H1 (cell line): ENCODE measurements around the gene LCLAT1. TPM values are rescaled to one million over a fixed set of nuclear protein-coding genes. Genes with fewer than 3 reads are reported as not detected.

Source experiments
- CTCF ChIA-PET: fragments of 300-600 bp; sonication (Branson Sonifier 250); formaldehyde crosslinking; loops from one replicate; lab custom pipeline; 2021; ENCODE audit not compliant: partially characterized antibody; lab: Charles Lee
- POLR2A ChIA-PET: fragments of 300-600 bp; sonication (Branson Sonifier 250); formaldehyde crosslinking; loops from one replicate; lab custom pipeline; 2021; ENCODE audit warnings: inconsistent platforms; ENCODE audit not compliant: partially characterized antibody; lab: Charles Lee
- DNase-seq, 2 experiments: peaks; one replicate each; pipeline versions ENCODE4 v3.0.0 to v3.0.0-alpha.2; 2010 to 2022; ENCODE audit warnings: low spot score in 2 of 2, low read depth in 1 of 2, mixed read lengths in 1 of 2
- FAIRE-seq: peaks from 2 replicates; lab custom pipeline; 2011; peaks lifted over from hg19 to GRCh38; lab: Jason Lieb, UNC
- H2AFZ ChIP-seq: 2 replicates; pipeline ENCODE4 v1.8.1; 2012; ENCODE audit warnings: low read length, inconsistent platforms
- H2AK5ac ChIP-seq: 2 replicates; pipeline ENCODE4 v1.6.1; 2013; ENCODE audit warnings: low read depth, low read length
- H2BK120ac ChIP-seq: replicated peaks from 2 replicates; pipeline ENCODE3; 2013; ENCODE audit warnings: low read depth, low read length, inconsistent platforms
- H2BK12ac ChIP-seq: 2 replicates; pipeline ENCODE4 v1.6.1; 2013; ENCODE audit warnings: low read depth, low read length
- H2BK15ac ChIP-seq: 2 replicates; pipeline ENCODE4 v1.6.1; 2013; ENCODE audit warnings: low read length
- H2BK20ac ChIP-seq: 2 replicates; pipeline ENCODE4 v1.6.1; 2013; ENCODE audit warnings: low read length
- H2BK5ac ChIP-seq: 2 replicates; pipeline ENCODE4 v1.6.1; 2013; ENCODE audit warnings: low read depth, low read length
- H3K14ac ChIP-seq: 2 replicates; pipeline ENCODE4 v1.6.1; 2013; ENCODE audit warnings: inconsistent platforms; ENCODE audit not compliant: insufficient read length
- H3K18ac ChIP-seq: 2 replicates; pipeline ENCODE4 v1.6.1; 2013; ENCODE audit warnings: low read length; ENCODE audit errors: extremely low read depth
- H3K23ac ChIP-seq: 2 replicates; pipeline ENCODE4 v1.6.1; 2013; ENCODE audit warnings: inconsistent platforms; ENCODE audit not compliant: insufficient read length
- H3K23me2 ChIP-seq: 2 replicates; pipeline ENCODE4 v1.6.1; 2013; ENCODE audit warnings: low read depth, low read length
- H3K27ac ChIP-seq: 2 replicates; pipeline ENCODE4 v1.6.1; 2011; ENCODE audit warnings: low read depth, low read length, inconsistent platforms
- H3K27me3 ChIP-seq, 4 experiments: replicated peaks in 1 of 4; 1 replicate in 1 of 4; 2 replicates in 3 of 4; pipeline versions ENCODE4 v1.6.1 to v1.8.1; 2011 to 2013; ENCODE audit warnings: low read length in 3 of 4, mild to moderate bottlenecking in 3 of 4, inconsistent platforms in 2 of 4, mixed read lengths in 2 of 4, moderate library complexity in 1 of 4; ENCODE audit not compliant: control insufficient read depth in 3 of 4, insufficient read depth in 3 of 4; ENCODE audit errors: extremely low read depth in 1 of 4
- H3K36me3 ChIP-seq, 4 experiments: 2 replicates each; pipeline versions ENCODE4 v1.6.1 to v1.8.1; 2011 to 2013; ENCODE audit warnings: mild to moderate bottlenecking in 4 of 4, low read length in 3 of 4, moderate library complexity in 2 of 4, control low read depth in 1 of 4, inconsistent platforms in 1 of 4; ENCODE audit not compliant: insufficient read depth in 4 of 4, control insufficient read depth in 2 of 4
- H3K4ac ChIP-seq: replicated peaks from 2 replicates; pipeline ENCODE3; 2013; ENCODE audit warnings: low read length, low read depth, mixed read lengths, inconsistent platforms; ENCODE audit not compliant: insufficient read length
- H3K4me1 ChIP-seq, 4 experiments: replicated peaks in 1 of 4; 1 replicate in 1 of 4; 2 replicates in 3 of 4; pipeline versions ENCODE4 v1.6.1 to v1.8.1; 2011 to 2013; ENCODE audit warnings: low read length in 3 of 4, inconsistent platforms in 2 of 4, mixed read lengths in 1 of 4; ENCODE audit not compliant: insufficient read depth in 4 of 4, control insufficient read depth in 3 of 4
- H3K4me2 ChIP-seq, 2 experiments: 2 replicates each; pipeline versions ENCODE4 v1.6.1 to v1.8.1; 2011 to 2013; ENCODE audit warnings: low read depth in 2 of 2, low read length in 2 of 2, control low read depth in 1 of 2, inconsistent platforms in 1 of 2, mild to moderate bottlenecking in 1 of 2; ENCODE audit not compliant: insufficient read depth in 1 of 2
- H3K4me3 ChIP-seq, 4 experiments: fragments of 200-600, 300-600 bp in 1 of 4; sonication (generic), shearing (Covaris generic), sonication (Bioruptor Twin) in 1 of 4; 2 replicates each; pipeline versions ENCODE4 v1.5.1 to v1.8.1; 2011 to 2016; ENCODE audit warnings: low read length in 4 of 4, low read depth in 3 of 4, control low read depth in 2 of 4, inconsistent platforms in 2 of 4, mild to moderate bottlenecking in 2 of 4, mixed read lengths in 1 of 4, moderate library complexity in 1 of 4; ENCODE audit not compliant: insufficient read depth in 2 of 4; ENCODE audit errors: extremely low read depth in 1 of 4
- H3K56ac ChIP-seq: replicated peaks from 2 replicates; pipeline ENCODE3; 2013; ENCODE audit warnings: low read depth, mild to moderate bottlenecking, mixed read lengths, low read length, inconsistent platforms; ENCODE audit not compliant: insufficient read length
- H3K79me1 ChIP-seq: 2 replicates; pipeline ENCODE4 v1.6.1; 2013; ENCODE audit warnings: low read depth, low read length, control low read depth
- H3K79me2 ChIP-seq, 2 experiments: 2 replicates each; pipeline versions ENCODE4 v1.6.1 to v1.8.1; 2012 to 2013; ENCODE audit warnings: low read length in 2 of 2, mild to moderate bottlenecking in 2 of 2, inconsistent platforms in 1 of 2; ENCODE audit not compliant: insufficient read depth in 2 of 2, control insufficient read depth in 1 of 2
- H3K9ac ChIP-seq, 4 experiments: replicated peaks in 1 of 4; 1 replicate in 1 of 4; 2 replicates in 3 of 4; pipeline versions ENCODE4 v1.6.1 to v1.8.1; 2011 to 2013; ENCODE audit warnings: low read depth in 3 of 4, low read length in 3 of 4, control low read depth in 2 of 4, mild to moderate bottlenecking in 2 of 4, moderate library complexity in 2 of 4, inconsistent platforms in 1 of 4; ENCODE audit errors: extremely low read depth in 1 of 4
- H3K9me3 ChIP-seq, 2 experiments: 2 replicates each; pipeline versions ENCODE4 v1.6.1 to v1.8.1; 2012 to 2013; ENCODE audit warnings: mild to moderate bottlenecking in 2 of 2, moderate library complexity in 2 of 2, control low read depth in 1 of 2, inconsistent platforms in 1 of 2, low read depth in 1 of 2, low read length in 1 of 2, mixed read lengths in 1 of 2; ENCODE audit not compliant: insufficient read depth in 2 of 2
- H4K20me1 ChIP-seq, 2 experiments: replicated peaks in 1 of 2; 2 replicates each; pipeline versions ENCODE3 to v1.8.1; 2011 to 2013; ENCODE audit warnings: inconsistent platforms in 2 of 2, low read length in 2 of 2, mild to moderate bottlenecking in 1 of 2; ENCODE audit not compliant: insufficient read depth in 2 of 2, control insufficient read depth in 1 of 2
- H4K5ac ChIP-seq: 2 replicates; pipeline ENCODE4 v1.6.1; 2013; ENCODE audit warnings: low read length, low read depth, mixed read lengths, inconsistent platforms; ENCODE audit not compliant: insufficient read length
- H4K8ac ChIP-seq: 2 replicates; pipeline ENCODE4 v1.8.0; 2013; ENCODE audit warnings: mild to moderate bottlenecking, moderate library complexity, low read length, inconsistent platforms; ENCODE audit not compliant: insufficient read depth; ENCODE audit errors: extremely low read depth
- H4K91ac ChIP-seq: replicated peaks from 2 replicates; pipeline ENCODE3; 2013; ENCODE audit warnings: low read length, mixed read lengths, inconsistent platforms; ENCODE audit not compliant: insufficient read length
- ASH2L ChIP-seq: fragments of 200-600, 300-600 bp; sonication (generic); IDR thresholded peaks from one replicate; pipeline ENCODE4 v1.7.1; 2017; ENCODE audit warnings: low read length
- ATF3 ChIP-seq: IDR thresholded peaks from 2 replicates; pipeline ENCODE4 v1.6.1; 2011; ENCODE audit warnings: low read depth, mild to moderate bottlenecking, low read length; ENCODE audit not compliant: insufficient read depth
- CHD1 ChIP-seq: IDR thresholded peaks from 2 replicates; pipeline ENCODE4 v1.6.1; 2012; ENCODE audit warnings: low read depth, low read length, improper control_type of control experiment
- EZH2 ChIP-seq: fragments of 200-600 bp; sonication (generic); IDR thresholded peaks from 2 replicates; pipeline ENCODE4 v1.7.1; 2012; ENCODE audit warnings: low read depth, mild to moderate bottlenecking, moderate library complexity, low read length, inconsistent platforms; ENCODE audit not compliant: severe bottlenecking
- GABPA ChIP-seq: IDR thresholded peaks from 2 replicates; pipeline ENCODE4 v1.6.1; 2011; ENCODE audit warnings: mild to moderate bottlenecking, low read length, moderate library complexity, borderline replicate concordance; ENCODE audit not compliant: insufficient read depth
- NANOG ChIP-seq: IDR thresholded peaks from 2 replicates; pipeline ENCODE4 v1.6.1; 2011; ENCODE audit warnings: low read length, low read depth, mild to moderate bottlenecking, inconsistent platforms; ENCODE audit not compliant: insufficient read depth, poor library complexity, severe bottlenecking
- POU5F1 ChIP-seq: IDR thresholded peaks from 2 replicates; pipeline ENCODE4 v1.6.1; 2011; ENCODE audit warnings: low read depth, mild to moderate bottlenecking, low read length, moderate library complexity
- RAD21 ChIP-seq, 2 experiments: IDR thresholded peaks in 1 of 2; conservative IDR thresholded peaks in 1 of 2; 2 replicates each; pipeline ENCODE4 v1.6.1; 2011; ENCODE audit warnings: low read depth in 2 of 2, low read length in 2 of 2, improper control_type of control experiment in 1 of 2, inconsistent platforms in 1 of 2, mild to moderate bottlenecking in 1 of 2, moderate library complexity in 1 of 2
- SP2 ChIP-seq: IDR thresholded peaks from 2 replicates; pipeline ENCODE4 v1.6.1; 2012; ENCODE audit warnings: mild to moderate bottlenecking, low read length, inconsistent platforms
- SRF ChIP-seq: IDR thresholded peaks from 2 replicates; pipeline ENCODE4 v1.6.1; 2011; ENCODE audit warnings: mild to moderate bottlenecking, low read depth, low read length, moderate library complexity
- TAF1 ChIP-seq: IDR thresholded peaks from 2 replicates; pipeline ENCODE4 v1.6.1; 2011; ENCODE audit warnings: mild to moderate bottlenecking, low read depth, low read length
- WGBS, 2 experiments: shearing (Covaris generic) in 1 of 2; methylation state at CpG; one replicate each; pipeline versions ENCODE4 v1.1.6 to v1.1.7; 2013 to 2015; ENCODE audit warnings: low lambda C conversion rate in 2 of 2, mixed read lengths in 2 of 2, inconsistent platforms in 1 of 2, low coverage in 1 of 2, missing lambda C conversion rate in 1 of 2; ENCODE audit not compliant: insufficient replicate concordance in 2 of 2, insufficient coverage in 1 of 2, insufficient read length in 1 of 2; ENCODE audit errors: extremely low coverage in 1 of 2, missing lambda C conversion rate in 1 of 2; 5-methylcytosine and 5-hydroxymethylcytosine counted together
- polyA plus RNA-seq, 7 experiments: library from polyadenylated mRNA; depleted of rRNA in 3 of 7; stranded (reverse) in 5 of 7; unstranded in 2 of 7; fragments of >200 nt in 5 of 7; fragments of 200-250 nt in 2 of 7; gene quantifications; 1 replicate in 5 of 7; 2 replicates in 1 of 7; 4 replicates in 1 of 7; pipeline versions ENCODE4 v1.2.1 to v1.2.3, GENCODE V29; 2011 to 2013; ENCODE audit warnings: missing spikeins in 2 of 7, mixed read lengths in 2 of 7
- total RNA-seq: library from RNA; stranded (reverse); fragmentation: NEBNext Ultra II Directional; extraction: Animal tissue kit (Norgen Biotek cat#: 25700); gene quantifications from 2 replicates; pipeline ENCODE4 v1.2.1, GENCODE V29; 2021
- TF ChIP-seq, protein P1 (sequence below): IDR thresholded peaks from 2 replicates; pipeline ENCODE4 v1.6.1; 2011; ENCODE audit warnings: low read length, improper control_type of control experiment

Gene LCLAT1
- total and polyA plus RNA-seq, 2 of the 8 experiments (the other 6 are each of a cell fraction or from before 2014, with no cell fraction given), result 7.6 to 22.0 TPM

DNA sequence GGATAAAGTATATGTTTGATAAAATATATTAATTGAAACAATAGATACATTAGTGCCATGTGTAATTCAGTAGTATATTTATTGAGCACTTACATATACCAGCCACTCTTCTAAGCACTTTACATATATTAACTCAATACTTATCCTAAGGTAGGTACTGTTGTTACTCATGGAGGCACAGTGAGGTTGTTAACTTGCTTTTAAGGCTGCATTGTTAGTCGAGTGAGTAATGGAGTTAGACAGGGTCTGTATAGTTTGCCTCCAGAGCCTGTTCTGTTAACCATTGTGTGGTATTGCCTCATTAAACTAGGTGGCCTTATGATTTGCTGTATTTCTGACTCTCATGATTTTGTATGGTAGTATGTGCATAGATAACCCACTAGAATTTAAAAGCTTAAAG, 44.2 kb downstream of the LCLAT1 start:
- no peak for FAIRE-seq
- H3K4ac ChIP-seq, result no peak overlapping the region
- no peak overlapping the region for H3K4me2 ChIP-seq

More for the DNA sequence above, 44.2 kb downstream of the LCLAT1 start:
- Histone ChIP-seq H3K9me3 (no peaks in the 10 kb centered on the region), H3K79me2 (peaks cover 0 to 17% of the 10 kb centered on the region in 2 experiments; a peak in 3 of 4 replicates), H3K4me1 (no peaks in the 10 kb centered on the region), H3K36me3 (no peaks in the 10 kb centered on the region), H4K5ac (no peak overlapping the region), H2AFZ (no peak overlapping the region)
- no peak for DNase-seq
- 78% methylated on average over 1 of the region's 1 CpG; no CpG with 5 or more reads in 1 of the 2 experiments for WGBS, 2 experiments
- TF ChIP-seq POU5F1 (no peak), SP2 (no peak), ATF3 (no peak), ASH2L (no peak), RAD21 (IDR thresholded peaks at IDR 0.05 in 1 of 2, conservative IDR thresholded peaks at IDR 0.05 in 1 of 2; ENCODE audit: low read depth in 2 of 2, low read length in 2 of 2) (no peak), NANOG (no peak), SRF (no peak), CHD1 (no peak), TAF1 (no peak), EZH2 (no peak), GABPA (no peak)
- TF ChIP-seq, protein P1, sequence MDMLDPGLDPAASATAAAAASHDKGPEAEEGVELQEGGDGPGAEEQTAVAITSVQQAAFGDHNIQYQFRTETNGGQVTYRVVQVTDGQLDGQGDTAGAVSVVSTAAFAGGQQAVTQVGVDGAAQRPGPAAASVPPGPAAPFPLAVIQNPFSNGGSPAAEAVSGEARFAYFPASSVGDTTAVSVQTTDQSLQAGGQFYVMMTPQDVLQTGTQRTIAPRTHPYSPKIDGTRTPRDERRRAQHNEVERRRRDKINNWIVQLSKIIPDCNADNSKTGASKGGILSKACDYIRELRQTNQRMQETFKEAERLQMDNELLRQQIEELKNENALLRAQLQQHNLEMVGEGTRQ, result no peak
- TF ChIP-seq, all 59 proteins: peak for 0
- Histone ChIP-seq H3K4me3 (no peak overlapping the region), H2BK5ac (no peak overlapping the region), H4K20me1 (peaks cover 0 to 5% of the 10 kb centered on the region in 2 experiments), H3K79me1 (peaks cover 7% of the 10 kb centered on the region; the same call in 1 of the 2 replicates), H4K8ac (no peak overlapping the region), H4K91ac (no peak overlapping the region), H2BK120ac (no peak overlapping the region), H3K23me2 (no peaks in the 10 kb centered on the region), H3K23ac (no peak overlapping the region), H3K18ac (no peak overlapping the region), H2AK5ac (no peak overlapping the region), H3K27ac (no peak overlapping the region), H2BK20ac (no peak overlapping the region), H2BK15ac (no peak overlapping the region), H3K14ac (no peak overlapping the region), H3K56ac (no peak overlapping the region), H3K9ac (no peak overlapping the region), H3K27me3 (no peaks in the 10 kb centered on the region), H2BK12ac (no peak overlapping the region)
- ChIA-PET POLR2A (no interaction called here), CTCF (interaction anchor here (1.1 to 3.4 kb wide), 3 partner anchors 13 to 285 kb away, joined by 3 to 16 read pairs (median 5); no protein-coding TSS in a partner anchor)
